OCI-M2 (cell line): ENCODE measurements around the gene UBE2O.

Source experiments
- DNase-seq: peaks from one replicate; lab custom pipeline; 2025; ENCODE audit not compliant: unreplicated experiment; lab: John Stamatoyannopoulos, UW

The UBE2O gene

DNA sequence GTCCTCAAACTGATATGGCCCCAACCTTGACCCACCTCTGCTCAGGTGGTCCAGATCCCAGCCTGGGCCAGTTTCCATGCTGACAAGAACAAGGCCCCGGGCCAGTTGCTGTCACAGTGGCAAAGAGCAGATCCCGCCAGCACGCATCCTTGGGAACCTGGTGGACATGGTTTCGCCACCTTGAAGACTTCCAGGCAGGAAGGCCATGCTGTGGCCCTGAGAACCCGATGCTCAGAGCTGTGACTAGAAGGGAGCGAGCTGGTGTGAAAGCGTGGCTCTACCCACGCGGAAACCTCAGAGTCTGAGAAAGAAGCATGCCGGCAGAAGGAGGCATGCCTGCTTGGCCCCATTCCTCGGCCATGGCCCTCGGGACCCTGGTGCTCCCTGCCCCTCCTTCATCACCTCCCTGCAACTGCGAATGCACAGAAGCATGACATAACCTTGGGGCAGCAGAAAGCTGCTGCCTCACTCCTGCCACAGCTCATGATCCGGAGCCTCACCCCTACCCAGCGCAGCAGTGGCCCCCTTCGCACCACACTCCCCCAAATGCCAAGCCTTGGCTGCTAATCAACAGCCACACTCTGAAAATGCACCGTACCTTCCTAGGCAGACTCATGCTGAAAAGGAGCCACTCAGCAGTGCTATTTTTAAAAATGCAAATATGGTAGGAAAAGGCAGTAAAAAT lies 33.2 kb downstream of the UBE2O start:
- no peak for DNase-seq

GRCh38 chr17:76417499-76418143 lies 35.3 kb downstream of the UBE2O start:
- no peak for DNase-seq

- DNase-seq, result no peak
Observed at GRCh38 chr17:76416899-76417298, 36.1 kb downstream of the UBE2O start.

DNA sequence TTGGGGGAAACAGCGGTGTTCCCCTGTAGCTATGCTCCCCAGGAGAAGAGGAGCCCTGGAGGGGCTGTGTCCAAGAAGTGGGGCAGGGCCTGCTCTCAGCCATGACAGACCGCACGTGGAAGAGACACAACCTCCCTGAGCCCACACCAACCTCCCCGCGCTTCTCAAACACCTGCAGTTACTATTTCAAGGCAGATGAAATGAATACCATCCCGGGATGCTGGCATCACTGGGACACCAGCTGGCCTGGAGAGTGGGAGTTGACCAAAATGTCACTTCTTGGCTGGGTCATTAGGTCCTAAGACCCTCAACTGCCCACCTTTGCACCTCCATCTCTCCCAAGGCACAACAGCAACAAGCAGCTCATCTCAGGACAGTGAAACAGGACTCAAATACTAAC lies 36.5 kb downstream of the UBE2O start:
- DNase-seq, result no peak

- no peak for DNase-seq
Observed at GRCh38 chr17:76415786-76416185, 37.2 kb downstream of the UBE2O start.

DNA sequence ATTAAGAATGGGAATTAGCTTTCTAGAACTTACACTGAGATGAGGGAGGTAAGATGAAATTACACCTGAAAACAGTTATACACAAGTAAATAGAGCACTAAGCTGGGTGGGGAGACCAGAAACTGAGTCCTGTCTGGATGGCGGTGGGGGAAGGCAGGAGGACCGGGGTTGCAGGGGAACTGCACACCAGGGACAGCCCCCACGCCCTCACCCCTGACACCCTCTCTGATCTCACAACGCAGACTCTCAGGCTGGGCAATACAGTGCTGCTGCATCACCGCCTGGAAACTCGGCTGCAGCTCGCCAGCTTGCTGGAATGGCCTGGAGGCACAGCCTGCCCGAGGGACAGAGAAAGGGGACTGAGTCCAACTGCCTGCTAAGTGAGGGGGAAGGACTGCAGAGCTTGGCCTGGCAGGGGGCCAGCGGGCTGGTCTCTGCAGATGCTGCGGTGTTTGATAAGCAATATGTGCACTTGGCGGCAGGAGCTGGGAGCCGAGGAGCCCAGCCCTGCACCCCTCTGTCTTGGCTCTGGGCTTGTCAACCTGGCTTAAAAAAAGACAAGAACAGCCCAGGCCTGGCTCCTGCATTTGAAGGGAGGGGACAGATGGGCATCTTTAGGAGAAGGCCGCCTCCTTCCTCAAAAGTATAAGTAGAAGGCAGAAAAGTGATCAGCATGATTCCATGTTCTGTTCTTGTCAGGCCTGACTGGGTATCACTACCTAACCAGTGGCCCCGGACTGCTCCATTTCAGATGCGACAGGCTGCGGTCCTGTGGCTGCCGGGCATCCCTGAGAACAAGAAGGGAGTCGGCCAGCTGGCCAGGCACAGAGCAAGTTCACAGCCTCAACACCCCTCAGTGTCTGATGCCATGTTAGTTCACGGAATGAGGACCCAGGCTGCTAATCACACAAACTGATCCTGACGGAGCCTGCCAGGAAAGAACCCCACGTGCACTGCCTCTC lies 38.3 kb downstream of the UBE2O start:
- DNase-seq, result peak; percentile 24

DNA sequence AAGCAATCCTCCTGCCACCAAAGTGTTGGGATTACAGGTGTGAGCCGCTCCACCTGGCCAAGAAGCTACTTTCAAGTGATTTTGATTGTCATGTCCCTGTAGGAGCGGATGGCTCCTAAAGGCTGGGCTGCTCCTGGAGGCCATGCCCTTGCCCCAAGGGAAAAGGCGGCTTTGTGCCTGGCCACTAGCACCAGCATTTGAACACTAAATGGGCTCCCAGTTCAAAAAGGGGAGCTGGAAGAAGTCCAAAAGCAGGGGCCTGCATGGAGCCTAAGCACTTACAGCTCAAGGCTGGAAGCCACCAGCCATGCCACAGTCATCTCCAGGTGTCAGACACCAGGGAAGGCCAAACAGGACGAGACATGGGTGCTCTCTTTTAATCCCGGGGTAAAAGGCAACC lies 41.7 kb downstream of the UBE2O start:
- DNase-seq, result no peak

- no peak for DNase-seq
Observed at GRCh38 chr17:76410328-76410965, 42.5 kb downstream of the UBE2O start.

DNA sequence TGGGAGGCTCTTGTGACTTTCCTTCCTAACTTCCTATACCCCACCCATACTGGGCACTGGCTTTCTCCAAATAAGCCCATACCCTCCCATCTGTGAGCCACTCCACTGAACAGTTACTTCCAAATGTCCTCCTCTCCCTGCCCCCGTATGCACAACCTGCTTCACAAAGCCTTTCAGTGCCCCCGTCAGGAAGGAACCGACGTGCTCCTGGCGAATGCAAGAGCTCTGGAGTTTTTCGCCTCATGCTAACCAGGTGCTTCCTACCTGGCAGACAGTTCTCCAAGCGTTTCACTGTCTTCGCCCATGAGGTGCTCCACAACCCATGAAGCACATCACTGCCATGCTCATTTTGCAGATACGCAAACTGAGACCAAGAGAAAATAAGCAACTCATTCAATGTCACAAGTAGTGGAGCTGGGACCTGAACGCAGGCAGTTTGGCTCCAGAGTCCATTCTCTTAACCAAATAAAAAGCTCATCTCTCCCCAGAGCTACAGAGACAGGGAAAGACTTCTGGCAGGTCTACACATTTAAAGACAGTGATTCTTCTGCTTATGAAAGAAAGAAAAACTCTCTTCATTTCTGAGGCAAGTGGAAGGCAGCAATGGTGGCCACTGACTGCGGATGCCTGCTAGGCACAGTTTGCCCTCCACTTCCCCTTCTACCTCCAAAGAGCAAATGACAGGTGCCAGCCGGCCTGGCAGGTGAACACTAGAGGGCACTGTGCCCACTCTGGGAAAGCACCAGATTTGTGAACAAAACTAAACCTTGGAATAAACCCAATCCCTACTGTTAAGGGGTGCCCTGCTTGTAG lies 44.7 kb downstream of the UBE2O start:
- DNase-seq, result no peak

DNA sequence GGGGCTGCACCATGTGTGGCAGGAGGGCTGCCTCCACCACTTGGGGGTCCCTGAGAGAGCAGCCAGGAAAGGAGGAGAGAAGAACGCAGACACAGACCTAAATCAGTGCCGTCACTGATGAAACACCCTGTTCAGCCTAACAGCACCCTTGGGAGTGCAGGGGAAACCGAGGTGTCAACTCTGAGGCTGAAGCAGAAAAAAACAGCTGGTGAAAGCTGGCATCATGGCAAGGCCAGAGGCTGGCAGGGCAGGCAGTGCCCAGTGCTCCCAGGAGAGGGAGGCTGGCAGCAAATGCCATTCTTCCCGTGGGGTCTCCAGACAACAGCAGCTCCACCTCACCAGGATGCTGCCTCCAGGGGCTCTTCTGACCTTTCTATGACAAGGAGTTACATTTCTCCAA lies 45.4 kb downstream of the UBE2O start:
- no peak for DNase-seq

DNA sequence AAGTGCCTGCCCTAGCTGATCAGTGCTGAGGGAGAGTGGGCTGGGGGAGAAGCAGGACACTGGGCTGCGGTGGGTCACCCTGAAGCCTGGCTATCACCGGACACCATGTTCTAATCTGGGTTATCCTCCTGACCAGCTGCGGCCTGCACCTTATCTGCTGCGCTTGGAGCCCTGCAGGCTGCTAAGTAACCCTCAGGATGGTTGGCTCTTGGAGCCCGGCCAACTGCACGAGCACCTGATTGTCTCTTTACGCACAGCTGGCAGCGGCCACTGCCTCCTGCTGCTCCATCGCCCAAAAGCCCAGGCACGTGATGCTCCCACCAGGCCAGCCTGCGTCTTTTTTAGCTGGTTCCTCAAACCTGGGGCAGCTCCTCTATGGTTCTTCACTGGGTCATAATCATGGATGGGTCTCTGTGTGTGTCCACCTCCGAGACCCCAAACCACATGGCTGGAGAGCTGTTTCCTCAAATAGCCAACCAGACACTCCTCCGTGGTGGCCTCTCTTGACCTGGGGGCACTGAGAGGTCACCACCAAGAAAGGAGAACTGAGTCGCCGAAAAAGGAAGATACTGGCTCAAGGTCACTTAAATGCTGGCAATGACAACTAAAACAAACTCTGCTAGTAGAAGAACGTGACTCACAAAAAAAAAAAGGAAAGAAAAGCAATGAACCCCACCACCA lies 46.8 kb downstream of the UBE2O start:
- DNase-seq, result peak; percentile 27

GRCh38 chr17:76405607-76405966 lies 47.4 kb downstream of the UBE2O start:
- DNase-seq, result no peak

DNA sequence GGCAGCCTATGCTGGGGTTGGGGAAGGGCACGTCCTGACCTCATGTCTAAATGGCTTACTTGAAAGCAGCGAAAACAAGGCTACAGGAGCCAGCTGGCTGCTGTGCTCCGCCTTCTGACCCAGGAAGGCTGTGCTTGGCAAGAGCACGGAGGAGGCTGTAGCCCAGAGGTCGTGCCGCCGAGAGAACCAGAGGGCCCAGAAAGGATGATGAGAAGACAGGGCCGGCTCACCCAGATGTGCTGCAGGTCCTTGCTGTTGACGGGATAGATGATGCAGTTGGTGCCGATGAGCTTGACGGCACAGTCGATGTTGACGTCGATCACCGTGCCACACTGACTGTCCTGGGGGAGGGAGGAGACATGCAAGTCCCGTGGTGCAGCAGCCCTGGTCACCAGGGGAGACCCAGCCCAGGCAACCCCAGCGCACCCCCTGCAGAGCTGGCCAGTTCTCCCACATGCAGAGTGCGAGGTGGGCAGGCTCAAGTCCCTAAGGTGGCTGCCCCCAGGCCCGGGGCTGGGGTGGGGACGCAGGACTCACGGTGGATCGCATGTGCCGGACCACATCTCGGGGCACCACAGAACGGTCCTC lies 47.9 kb downstream of the UBE2O start:
- DNase-seq, result no peak

- DNase-seq, result no peak
Observed at GRCh38 chr17:76404256-76404655, 48.7 kb downstream of the UBE2O start.

DNA sequence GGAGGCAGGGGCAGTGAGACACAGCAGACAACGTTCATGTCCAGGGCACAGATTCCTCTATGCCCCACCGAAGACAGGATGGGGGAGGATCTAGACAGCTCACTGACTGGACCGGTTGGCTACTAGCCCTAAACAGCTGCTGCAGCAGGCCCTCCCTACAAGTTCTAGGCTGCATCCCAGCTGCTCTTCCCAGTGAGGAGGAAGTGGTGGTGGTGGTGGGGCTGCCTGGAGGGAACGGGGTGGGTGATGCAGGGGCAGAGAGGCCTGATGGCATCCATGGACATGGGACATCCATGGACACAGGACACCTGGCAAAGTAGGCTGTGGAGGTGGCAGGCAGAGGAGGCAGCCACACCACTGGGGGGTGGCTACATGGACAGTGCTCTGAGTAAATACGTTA lies 50.2 kb downstream of the UBE2O start:
- DNase-seq, result no peak

DNA sequence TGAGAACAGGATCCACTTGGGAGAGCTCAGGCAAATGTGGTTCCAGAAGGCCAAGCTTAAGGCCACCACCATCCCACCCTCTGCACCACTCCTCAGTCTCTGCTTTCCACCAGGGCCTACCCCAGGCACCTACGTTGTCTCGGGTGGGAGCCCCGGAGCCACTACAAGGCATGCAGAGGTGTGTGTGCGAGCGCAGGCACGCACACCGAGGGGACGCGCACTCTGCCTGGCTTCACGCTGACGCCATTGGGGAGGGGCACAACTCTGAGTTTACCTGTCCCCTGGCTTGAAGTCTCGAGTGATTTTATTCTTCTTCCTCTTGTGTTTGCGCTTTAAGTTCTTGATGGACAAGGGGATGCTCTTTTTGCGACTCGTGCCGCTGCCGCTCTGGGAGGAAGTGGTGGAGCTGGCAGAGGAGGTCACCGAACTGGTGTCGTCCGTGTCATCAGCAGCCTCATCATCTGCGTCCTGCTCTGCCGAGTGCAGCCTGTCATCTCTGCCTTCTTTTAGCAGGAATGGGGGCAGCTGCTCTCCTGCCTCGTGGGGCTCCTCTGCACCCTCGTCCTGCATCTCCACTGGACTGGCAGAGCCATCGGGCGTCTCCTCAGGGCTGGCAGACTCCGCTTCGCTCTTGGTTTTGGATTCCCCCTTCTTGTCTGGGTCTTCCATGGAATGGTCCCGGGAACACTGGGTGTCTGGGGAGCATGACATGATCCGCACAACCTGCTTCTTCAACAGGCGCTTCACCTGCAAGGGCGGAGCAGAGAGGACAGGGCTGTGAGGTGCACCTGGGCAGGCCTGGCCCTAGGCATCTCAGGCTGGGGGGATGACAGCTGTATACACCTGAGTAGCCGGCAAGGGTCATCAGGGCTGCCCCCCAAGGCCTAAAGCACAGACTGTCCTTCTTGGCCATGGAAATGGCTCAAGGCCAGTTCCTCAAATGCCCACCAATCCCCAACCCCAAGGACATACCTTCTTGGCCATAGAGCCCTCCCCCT lies 53.5 kb downstream of the UBE2O start:
- no peak for DNase-seq

DNA sequence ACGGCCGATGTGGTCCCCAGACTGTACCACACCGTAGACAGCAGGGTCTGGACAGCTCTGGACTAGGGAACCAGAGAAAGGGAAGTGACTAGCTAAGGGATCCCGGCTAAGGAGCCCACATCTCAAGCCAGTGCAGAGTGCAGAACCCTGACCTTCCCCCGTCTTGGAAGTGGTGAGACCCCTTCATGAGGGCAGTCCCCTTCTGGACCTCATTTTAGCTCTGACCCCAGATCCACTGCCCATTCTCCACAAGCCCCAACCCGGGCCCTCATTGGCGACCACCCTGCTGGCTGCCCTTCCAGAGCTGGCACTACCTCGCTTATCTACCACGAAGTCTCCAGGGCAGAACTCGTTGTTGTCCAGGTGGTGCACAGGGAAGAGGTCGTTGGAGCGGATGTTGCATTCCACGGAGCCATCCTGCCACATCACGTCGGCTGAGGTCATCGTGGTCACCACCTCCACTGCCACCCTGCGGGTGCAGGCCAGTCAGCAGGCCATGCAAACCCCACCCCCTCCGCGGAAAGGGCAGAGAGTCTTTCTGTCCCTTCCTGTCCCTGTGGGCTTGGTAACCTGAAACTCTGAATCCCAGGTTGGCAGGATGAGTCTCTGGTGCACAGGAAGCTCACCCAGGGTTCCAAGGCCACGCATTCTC lies 54.3 kb downstream of the UBE2O start:
- DNase-seq, result no peak
